ENCODE data around the gene TRIM8.

Gene TRIM8

GRCh38 chr10:102669206-102670064 is 25.2 kb downstream of the TRIM8 start:
- no peak for DNase-seq (ENCODE audit: low read depth in 2 of 2)

- no peak for DNase-seq (ENCODE audit: low read depth in 2 of 2)
Measured at GRCh38 chr10:102670065-102670670, 25.9 kb downstream of the TRIM8 start.

- no peak for DNase-seq (ENCODE audit: low read depth in 2 of 2)
Measured at GRCh38 chr10:102670871-102671434, 26.7 kb downstream of the TRIM8 start.

- no peak for DNase-seq (ENCODE audit: low read depth in 2 of 2)
Measured at GRCh38 chr10:102673236-102673818, 29.0 kb downstream of the TRIM8 start.

GRCh38 chr10:102673819-102674511 is 29.7 kb downstream of the TRIM8 start:
- peak in 1 of 2 donors; percentile 39 for DNase-seq (ENCODE audit: low read depth in 2 of 2)

GRCh38 chr10:102674566-102674965 is 30.3 kb downstream of the TRIM8 start:
- DNase-seq (ENCODE audit: low read depth in 2 of 2), result no peak

GRCh38 chr10:102675011-102675665 is 30.9 kb downstream of the TRIM8 start:
- no peak for DNase-seq (ENCODE audit: low read depth in 2 of 2)

- no peak for DNase-seq (ENCODE audit: low read depth in 2 of 2)
Measured at GRCh38 chr10:102675666-102676533, 31.6 kb downstream of the TRIM8 start.

- DNase-seq (ENCODE audit: low read depth in 2 of 2), result no peak
Measured at GRCh38 chr10:102676534-102677315, 32.4 kb downstream of the TRIM8 start.

GRCh38 chr10:102677331-102678067 is 33.2 kb downstream of the TRIM8 start:
- DNase-seq (ENCODE audit: low read depth in 2 of 2), result no peak

GRCh38 chr10:102678068-102678400 is 33.8 kb downstream of the TRIM8 start:
- no peak for DNase-seq (ENCODE audit: low read depth in 2 of 2)

- no peak for DNase-seq (ENCODE audit: low read depth in 2 of 2)
Measured at GRCh38 chr10:102678842-102679289, 34.6 kb downstream of the TRIM8 start.

GRCh38 chr10:102679596-102679995 is 35.3 kb downstream of the TRIM8 start:
- no peak for DNase-seq (ENCODE audit: low read depth in 2 of 2)

- DNase-seq (ENCODE audit: low read depth in 2 of 2), result no peak
Measured at GRCh38 chr10:102681696-102682095, 37.4 kb downstream of the TRIM8 start.

GRCh38 chr10:102682416-102682815 is 38.1 kb downstream of the TRIM8 start:
- no peak for DNase-seq (ENCODE audit: low read depth in 2 of 2)

GRCh38 chr10:102682981-102683380 is 38.7 kb downstream of the TRIM8 start:
- DNase-seq (ENCODE audit: low read depth in 2 of 2), result no peak

- no peak for DNase-seq (ENCODE audit: low read depth in 2 of 2)
Measured at GRCh38 chr10:102683736-102684135, 39.5 kb downstream of the TRIM8 start.

GRCh38 chr10:102691285-102692066 is 47.2 kb downstream of the TRIM8 start:
- DNase-seq (ENCODE audit: low read depth in 2 of 2), result no peak

Measured in stimulated activated CD4-positive, alpha-beta T cell treated with anti-CD3 and anti-CD28 coated beads, Interleukin-1b, Interleukin-23, amount 100 ng/mL, for 1 hour (primary cell).